ENCODE results near the gene GXYLT2.

GRCh38 chr3:72953325-72953956 is 65.6 kb downstream of the GXYLT2 start:
- no peak for TF ChIP-seq CTCF (conservative IDR thresholded peaks at IDR 0.05)
- no peak for TF ChIP-seq ZFX (IDR thresholded peaks at IDR 0.05)
